HG03097 (cell line): ENCODE data around the gene SFXN2.

Experiments used
- ATAC-seq: cut with Tn5 transposase; IDR thresholded peaks from one replicate; pipeline ENCODE4 v1.9.1; 2021; ENCODE audit not compliant: unreplicated experiment, low FRiP score

Gene SFXN2

DNA sequence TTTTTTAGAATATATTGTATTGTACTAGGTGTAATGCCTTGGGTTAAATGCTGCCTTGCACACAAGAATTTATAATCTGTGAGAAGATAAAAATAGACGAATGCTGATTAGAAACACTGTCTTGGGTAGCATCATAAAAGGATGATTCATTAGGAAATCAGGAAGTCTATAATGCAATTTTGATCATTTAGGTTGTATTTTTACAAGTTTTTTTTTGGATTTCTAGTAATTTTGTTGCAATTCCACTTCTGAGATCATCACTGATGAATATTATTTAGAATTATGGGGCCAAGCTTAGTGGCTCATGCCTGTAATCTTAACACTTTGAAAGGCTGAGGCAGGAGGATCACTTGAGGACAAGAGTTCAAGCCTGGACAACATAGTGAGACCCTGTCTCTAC, 58.9 kb downstream of the SFXN2 start:
- ATAC-seq, result no peak

DNA sequence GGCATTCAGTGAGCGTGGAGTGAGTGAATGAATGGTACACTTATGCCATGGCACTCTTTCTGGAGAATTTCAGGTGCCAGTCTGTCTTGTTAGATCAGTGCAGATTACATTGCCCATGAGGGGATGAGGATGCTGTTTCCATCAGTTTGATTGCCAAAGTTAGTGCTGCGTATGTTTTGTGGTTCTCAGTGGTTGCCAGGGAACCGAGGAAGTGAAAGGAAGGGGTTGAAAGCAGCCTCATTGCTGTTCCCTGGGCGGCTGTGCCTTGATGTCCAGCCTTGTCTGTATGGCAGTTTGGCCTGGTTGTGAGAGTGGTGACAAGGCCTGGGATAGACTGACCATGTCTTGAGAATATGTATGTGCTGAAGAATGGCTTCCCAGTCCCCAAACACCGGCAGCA, 59.5 kb downstream of the SFXN2 start:
- ATAC-seq, result no peak

DNA sequence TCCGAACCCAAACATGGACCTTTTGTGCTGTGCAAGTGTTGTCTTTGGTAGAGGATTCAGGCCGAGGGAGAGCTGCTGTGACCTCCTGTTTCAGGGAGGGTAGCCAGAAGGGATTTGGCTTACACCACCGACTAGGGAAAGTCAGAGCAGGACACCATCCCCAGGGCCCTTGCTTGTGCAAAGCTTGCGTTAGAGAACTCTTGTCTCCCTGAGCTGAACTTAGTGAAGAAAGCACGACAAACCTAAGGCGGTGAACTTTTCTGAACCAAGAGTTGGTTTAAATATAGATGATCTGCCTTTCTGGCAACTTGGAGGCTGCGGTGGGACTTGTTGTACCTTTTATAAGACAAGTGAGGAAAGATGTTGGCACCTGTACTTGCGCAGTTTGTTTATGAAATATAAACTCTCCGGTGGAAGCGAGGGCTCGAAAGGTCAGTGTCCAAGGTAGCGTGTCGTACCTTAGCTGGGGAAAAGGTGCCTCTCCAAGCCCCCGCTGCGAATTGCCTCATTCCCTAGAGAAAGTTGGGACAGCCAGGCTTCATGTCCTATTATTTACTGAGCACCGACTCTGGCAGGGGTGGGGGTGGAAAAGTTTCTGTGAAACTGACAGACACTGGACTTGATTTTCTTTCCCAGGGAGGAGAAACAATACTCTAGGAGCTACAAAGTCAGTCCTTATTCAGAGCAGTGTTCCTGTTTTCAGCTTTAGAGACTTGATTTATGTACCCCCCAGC, 60.9 kb downstream of the SFXN2 start:
- ATAC-seq, result no peak

DNA sequence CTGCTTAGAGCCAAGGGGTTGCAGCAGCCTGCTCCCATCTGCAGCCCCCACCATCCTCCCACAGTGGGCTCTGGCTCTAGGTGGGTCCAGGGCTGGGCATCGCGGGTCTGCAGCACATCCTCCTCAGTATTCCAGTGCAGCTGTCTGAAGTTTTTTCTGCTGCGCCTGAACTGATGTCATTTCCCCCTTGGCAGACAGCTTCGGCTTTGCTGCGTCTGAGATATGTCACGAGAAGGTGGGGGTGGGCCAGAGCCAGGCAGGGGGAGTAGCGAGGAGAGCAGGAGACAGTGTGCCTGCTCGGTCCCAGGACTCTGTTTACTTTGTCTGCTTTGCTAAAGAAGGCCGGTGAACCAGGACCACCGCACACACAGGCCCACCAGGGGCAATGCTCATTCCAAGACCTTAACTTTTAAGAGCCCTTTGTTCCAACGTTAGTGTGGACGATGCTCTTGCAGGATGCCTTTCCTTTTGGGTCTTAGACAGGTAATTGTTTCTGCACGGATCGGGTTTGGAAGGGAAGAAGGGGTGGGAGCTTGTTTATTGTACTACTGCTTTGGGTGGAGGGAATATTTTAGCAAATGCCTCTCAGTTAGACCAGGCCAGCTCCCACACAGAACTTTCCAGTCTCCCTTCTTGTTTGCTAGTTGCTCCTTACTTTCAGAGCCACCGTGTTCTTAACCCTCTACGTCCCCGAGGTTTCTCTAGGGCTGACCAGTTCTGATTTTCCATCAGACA, 61.7 kb downstream of the SFXN2 start:
- ATAC-seq, result no peak

DNA sequence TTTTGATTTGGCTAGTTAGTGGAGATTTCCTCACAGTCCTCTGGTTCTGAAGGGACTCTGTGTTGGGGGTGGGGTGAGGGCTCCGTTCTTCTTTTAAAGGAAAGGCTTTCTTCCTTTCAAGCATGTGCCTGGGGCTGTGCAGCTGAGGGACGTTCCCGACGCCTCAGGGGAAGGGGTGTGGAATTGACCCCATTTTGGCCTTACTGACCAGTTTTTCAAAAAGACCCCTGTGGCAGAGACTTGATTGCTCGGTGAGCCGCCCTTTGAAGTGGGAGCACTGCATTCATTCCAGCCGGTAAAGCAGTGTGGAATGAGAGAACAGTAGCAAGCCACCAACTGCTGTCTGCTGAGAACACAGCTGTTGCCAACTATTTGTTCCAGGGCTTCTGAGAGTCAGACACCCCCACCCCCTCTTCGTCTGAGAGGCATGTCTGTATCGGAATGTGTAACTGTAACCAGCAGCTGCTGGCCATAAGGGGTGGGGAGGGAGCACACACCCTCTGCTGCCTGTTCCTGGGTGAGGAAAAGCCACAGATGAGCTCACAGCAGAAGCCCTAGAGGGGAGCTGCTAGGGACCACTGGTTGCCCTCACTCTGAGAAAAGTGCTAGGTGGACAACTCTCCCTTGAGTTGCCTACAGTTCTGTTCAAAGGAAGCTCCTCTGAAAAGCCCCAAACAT, 62.5 kb downstream of the SFXN2 start:
- no peak for ATAC-seq

DNA sequence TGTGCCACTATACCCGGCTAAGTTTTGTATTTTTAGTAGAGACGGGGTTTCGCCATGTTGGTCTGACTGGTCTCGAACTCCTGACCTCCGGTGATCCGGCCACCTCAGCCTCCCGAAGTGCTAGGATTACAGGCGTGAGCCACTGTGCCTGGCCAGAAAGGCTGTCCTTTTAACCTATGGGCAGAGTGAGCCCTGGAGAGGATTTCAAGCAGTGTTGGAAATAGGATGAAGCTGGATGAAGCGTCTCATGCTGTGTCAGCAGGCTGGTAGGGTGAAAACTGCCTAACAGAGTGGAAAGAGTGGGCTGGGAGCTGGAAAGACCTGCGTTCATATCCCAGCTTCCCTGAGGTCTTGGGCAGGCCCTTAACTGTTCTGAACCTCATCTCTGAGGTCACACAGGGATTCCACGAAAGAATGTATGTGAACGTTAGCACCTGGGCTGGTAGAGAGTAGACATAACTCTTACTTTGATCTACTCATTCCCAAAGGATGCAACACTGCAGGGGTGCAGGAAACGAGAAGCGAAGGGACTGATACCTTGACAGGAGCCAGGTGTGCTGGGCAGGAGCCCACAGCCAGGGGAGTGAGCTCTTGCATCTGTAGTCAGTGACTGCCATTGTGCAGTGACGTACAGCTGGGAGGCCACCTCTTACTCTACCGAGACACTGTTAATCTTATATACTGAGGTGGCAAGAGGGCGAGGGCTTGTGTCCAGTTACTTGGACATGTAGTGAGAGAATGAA, 63.4 kb downstream of the SFXN2 start:
- ATAC-seq, result no peak

DNA sequence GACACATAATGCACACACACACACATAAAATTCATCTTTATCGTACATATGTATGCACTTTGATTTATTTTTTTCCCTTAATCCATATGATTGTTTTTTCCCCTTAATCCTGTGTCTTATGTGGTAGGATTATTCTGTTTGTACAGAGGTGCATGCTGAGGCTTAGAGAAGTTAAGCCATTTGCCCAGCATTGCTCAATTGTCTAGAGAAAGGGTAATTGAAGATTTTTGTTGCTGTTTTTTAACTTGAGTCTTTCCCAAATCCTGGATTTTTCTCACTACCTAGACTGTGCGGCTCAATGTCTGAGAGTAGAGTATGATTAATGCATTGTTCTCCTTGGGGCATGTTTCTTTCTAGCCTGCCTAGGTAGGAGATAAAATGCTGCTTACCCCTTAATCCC, 64.3 kb downstream of the SFXN2 start:
- no peak for ATAC-seq

DNA sequence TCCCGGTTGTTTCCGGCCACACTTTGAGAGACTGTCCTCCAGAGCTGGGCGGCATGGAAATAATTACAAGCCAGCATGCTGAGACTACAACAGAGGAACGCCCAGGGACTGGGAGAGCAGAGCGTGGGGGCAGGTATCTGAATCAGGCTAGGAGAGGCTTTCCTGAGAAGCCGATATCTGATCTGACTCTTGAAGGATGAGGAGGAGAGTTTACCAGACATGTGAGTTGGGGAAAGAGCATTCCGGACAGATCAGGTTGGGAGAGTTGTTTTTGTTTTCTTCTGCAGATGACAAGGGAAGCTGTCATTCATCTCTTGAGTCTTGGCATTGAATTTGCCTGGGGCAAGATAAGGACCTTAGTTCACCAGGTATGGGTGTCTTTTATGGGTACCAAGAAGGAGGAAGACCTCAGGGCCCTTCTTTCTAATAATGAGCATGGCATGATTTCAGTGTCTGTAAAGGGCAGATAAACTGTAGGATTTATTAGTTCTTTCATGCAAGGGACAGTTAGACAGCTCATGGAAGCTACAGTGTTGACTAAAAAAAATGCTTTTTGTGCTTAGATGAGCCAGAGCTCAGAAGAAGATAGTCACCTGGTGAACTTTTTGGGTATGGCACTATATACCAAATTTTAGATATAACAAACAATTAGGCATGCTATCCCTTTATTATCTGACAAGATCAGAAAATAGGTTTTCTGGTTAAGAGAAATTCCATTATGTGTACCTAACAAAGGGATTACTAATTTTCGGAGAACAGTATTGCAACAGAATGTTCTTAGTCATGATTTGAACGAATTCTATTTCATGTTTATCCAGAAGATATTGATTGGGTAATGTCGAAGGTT, 65.5 kb downstream of the SFXN2 start:
- no peak for ATAC-seq

DNA sequence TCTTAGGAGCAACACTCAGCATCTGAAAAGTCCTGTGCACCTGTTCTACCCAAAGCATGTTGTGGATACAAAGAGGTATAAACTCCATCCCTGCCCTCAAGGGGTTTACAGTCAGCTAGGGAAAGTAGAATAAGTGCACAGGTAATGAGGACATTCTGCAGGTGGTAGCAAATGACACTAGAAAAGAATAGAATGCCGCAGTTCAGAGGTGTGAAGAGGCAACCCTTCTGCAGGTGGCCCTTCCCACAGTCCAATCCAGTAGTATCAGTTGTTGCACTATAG, 66.0 kb downstream of the SFXN2 start:
- no peak for ATAC-seq

DNA sequence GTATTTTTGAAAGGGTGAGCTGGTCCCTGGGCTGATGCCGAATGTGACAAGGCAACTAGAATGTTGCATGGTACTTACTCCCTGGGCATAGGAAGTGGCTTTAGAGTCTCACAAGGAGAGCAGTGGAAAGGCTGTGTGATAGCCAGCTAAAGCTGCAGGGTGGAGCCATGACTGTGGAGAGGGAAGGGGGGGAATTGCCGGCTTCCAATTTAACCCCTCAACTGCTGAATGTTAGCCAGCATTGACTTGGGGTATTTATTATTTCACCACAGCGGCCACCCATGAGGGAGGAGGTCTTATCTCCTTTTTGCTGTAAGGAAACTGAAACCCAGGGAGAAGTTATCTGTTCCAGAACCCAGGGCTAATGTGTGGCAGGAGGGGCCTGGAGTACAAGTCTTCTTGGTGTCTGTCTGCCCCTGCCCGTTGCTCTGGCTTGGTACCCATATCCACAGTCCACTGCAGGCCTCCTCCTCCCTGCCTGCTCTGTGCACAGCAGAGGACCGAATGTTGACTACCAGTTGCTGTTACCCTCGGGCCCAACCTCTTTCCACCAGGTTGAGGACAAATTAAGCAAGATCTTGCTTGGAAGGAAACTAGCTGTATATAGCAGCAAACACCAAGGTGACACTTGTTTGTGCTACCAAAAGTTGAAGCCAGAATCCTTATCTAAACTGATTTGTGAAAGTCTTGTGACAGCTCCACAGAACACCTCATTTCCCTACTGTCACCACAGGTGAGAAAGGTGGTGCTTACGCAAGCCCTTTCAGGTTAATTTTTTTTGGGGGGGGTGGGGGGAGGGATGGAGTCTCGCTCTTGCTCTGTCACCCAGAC, 66.9 kb downstream of the SFXN2 start:
- no peak for ATAC-seq

DNA sequence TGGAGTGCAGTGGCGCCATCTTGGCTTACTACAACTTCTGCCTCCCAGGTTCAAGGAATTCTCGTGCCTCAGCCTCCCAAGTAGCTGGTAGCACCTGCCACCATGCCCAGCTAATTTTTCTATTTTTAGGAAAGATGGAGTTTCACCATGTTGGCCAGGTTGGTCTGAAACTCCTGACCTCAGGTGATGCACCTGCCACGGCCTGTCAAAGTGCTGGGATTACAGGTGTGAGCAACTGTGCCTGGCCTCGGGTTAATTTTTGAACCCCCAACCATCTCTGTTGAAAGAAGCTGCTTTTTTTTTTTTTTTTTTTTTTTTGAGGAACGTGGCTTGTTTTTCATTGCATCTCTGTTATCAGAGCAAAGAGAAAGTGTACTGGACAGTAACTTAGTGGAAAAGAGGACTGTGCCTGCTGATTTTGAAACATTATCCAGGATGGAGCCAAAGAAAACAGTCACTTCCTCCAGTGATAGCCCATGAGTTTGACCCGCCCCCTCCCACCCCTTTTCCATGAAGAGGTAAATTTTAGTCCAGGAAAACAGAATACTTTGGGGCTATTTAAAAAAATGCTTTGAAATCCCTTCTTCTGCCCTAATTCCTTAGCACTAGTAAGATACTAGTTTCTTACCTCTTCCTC, 67.6 kb downstream of the SFXN2 start:
- ATAC-seq, result no peak

DNA sequence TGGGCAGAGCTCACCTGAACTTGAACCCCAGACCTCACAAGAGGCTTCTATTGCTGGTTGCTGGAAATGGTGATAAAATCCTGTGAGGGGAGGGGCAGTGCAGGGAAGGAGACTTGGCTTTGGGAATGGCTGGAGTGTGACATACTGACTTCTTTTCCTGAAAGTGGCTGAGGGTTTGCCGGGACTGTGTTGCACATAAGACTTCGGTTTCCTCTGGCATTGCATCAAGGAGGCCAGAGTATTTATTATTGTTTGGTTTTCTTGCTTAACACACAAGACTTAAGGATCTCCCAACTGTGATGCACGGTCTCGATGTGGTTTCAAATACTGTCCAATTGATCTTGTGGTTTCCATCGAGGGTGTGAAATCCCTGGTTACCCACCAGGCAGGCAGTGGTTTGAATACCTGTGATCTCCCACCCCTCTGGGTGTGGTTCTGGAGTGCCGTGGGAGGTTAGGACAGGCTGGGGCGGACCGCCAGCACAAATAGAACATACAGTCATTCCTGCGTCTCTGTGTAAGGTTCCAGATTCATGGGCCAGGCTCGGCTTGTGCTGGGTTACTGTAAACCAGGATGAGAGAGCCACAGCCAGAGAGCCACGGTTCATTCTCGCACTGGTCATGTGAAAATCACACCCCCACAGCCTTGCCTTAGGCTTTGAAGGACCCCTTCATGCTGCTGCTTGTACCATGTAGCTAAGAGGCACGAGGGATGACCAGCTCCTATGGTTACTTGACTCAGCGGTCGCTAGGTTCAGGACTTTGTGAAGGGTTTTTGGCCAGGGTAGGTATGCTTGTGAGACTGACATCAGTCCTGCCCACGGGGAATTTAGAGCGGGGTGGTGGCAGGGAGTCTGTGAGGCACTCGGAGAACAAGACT, 68.5 kb downstream of the SFXN2 start:
- ATAC-seq, result no peak

DNA sequence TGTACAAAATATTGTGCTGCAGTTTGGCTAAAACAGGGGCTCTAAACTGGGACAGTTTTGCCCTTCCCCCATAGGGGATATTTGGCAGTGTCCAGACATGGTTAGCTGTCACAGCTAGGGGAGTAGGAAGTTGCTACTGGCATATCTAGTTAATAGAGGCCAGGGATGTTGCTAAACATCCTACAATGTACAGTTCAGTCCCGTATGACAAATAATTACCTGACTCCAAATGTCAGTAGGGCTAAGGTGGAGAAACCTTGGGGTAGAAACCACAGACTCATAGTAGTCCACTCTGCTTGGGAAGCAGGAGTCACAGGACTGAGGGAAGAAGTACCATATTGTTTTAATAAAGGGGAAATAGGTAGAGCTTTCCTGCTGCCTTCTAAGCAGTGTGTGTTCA, 69.1 kb downstream of the SFXN2 start:
- ATAC-seq, result no peak

DNA sequence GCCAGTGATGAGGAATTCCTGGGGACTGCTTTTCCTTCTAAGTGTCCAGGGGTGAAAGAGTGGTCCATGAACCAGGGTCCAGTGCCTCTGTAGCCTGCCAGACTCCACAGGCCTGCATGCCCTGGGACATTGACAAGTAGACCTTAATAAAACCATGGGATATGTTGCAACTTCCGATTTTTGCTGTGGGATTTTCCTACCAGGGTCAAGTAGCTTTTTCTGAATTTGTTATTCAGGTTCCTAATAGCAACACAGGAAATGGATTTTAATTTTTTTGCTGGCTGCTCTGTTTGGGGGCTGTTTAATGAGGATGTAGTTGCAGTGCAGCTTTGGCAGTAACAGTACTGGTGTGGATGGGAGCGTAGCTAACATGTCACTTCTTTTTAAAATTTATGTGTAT, 71.4 kb downstream of the SFXN2 start:
- ATAC-seq, result no peak

DNA sequence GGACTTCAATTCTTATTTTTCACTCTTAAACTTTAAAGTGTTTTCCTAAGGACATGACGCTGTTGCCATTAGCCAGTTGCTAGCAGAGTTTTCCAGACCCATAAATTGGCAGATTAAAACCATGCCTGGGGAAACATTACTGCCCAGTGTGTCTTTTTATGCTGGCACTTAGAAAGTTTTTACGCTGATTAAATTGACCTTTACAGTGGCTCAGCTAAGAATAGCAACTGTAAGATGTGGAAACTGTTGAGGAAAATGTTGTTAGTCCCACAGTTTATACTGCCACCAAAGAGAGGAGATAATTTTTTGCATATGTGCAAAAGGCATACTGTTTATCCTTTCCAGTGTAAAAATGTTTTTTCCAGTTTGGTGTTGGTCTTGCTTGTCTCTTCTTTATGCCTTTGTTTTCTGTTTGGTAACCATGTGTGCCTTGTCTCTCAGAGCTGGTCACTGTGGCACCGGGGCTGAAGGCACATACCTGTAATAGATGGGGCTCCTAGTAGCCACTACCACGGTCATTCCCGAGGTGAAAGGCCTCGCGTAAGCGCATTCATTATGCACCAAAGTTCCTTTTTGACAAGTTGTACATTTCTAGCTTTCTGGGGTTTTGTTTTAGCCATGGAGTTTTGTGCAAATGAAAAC, 77.4 kb downstream of the SFXN2 start:
- ATAC-seq, result no peak
